Lung microvascular endothelial cell (primary cell): Measurements from ENCODE around the gene ZDHHC14. TPM values are rescaled to one million over a fixed set of nuclear protein-coding genes. Genes with fewer than 3 reads are reported as not detected.

Source experiments
- DNase-seq, 2 donors: peaks; one replicate each; pipeline versions ENCODE4 v3.0.0 to v3.0.0-alpha.2; 2010; ENCODE audit warnings: low read depth in 2 of 2
- total RNA-seq: library from RNA; depleted of rRNA; stranded (reverse); fragments of >200 nt; gene quantifications from 2 replicates; pipeline ENCODE4 v1.2.1, GENCODE V29; 2014

The ZDHHC14 gene
- total RNA-seq, 1 donor from 2014 or later = 56.0 TPM

DNA sequence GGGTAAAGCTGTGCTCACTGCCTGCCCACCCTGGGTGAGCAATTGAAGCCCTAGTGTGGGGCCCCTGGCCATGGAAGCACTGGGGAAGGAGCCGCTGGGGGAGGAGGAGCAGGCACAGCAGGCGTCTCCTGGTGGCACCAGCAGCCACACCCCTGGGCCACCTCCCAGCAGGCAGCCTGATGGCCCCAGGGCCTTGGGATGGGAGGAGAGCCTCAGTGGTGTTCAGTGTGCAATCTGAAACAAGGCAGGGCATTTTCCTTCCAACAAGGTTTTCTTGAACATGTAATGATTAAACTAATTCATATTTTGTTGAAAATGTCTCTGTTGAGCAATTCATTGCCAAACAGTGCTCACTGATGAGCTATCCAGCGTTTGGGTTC, 151.0 kb downstream of the ZDHHC14 start:
- no peak for DNase-seq

GRCh38 chr6:157533048-157533871, 152.3 kb downstream of the ZDHHC14 start:
- DNase-seq = peak in 1 of 2 donors; percentile 26

DNA sequence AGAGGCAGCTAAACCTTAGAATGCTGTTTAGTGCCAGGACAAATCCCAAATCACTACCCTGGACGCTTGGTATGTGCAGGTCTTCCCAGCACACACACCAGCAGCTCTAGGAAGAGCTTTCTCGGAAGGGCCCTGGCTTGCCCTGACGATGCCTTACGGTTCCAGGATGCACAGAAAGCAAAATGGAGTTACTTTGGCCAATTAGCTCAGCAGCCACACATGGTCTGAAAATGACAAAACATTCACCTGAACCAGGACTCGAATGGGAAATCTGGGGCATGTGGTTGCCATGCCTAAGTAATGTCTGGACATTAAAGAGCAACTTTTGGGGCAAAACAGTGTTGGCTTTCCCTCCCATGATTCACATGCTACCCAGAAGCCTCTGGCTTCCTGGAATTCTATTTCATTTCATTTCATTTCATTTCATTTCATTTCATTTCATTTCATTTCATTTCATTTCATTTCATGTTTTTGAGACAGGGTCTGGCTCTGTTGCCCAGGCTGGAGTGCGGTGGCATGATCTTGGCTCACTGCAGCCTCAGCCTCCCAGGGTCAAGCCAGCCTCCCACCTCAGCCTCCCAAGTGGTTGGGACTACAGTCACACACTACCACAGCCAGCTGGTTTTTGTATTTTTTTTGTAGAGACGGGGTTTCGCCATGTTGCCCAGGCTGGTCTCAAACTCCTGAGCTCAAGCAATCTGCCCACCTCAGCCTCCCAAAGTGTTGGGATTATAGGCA, 153.3 kb downstream of the ZDHHC14 start:
- no peak for DNase-seq

DNA sequence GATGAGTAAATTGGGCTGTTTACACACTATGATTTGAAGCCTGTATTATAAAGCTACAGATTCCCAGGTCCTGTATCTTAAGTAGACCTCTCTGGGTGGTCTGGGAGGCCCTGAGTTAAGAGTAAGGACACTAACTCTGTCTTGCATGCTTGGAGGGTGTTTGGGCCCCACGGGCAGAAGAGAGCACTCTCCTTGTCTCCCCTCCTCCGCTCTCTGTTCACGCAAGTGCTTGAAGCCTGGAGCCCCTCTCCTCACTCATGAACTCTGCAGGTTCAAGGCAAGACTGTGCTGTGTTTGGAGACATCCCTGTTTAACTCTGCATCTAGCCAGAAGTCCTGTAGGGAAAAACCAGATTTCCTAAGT, 154.0 kb downstream of the ZDHHC14 start:
- DNase-seq = no peak

- DNase-seq = peak; percentile 88 to 95
Measured at GRCh38 chr6:157535340-157536222, 154.6 kb downstream of the ZDHHC14 start.

- peak in 1 of 2 donors; percentile 83 for DNase-seq
Measured at GRCh38 chr6:157536223-157536545, 155.2 kb downstream of the ZDHHC14 start.

GRCh38 chr6:157537556-157537955, 156.6 kb downstream of the ZDHHC14 start:
- DNase-seq = no peak

GRCh38 chr6:157538168-157538567, 157.2 kb downstream of the ZDHHC14 start:
- no peak for DNase-seq

DNA sequence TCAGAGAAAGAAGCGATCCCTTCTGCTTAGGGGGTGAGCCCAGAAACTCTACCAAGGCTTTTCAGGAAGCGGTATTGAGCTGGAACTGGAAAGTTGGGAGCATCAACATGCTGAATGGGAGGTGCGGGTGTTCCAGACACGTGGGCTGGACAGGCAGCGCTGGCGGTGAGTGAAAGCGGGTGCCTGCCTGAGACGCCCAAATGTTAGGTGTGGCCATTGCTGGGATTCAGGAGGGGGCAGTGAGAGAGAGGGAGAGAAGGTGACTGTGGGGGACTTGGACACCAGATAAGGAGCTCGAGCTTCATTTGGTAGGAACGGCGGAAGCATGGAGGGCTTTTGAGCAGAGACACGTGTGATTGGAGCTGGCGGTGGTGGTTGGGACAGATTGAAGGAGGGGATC, 157.7 kb downstream of the ZDHHC14 start:
- DNase-seq = no peak

- no peak for DNase-seq
Measured at GRCh38 chr6:157539421-157539822, 158.4 kb downstream of the ZDHHC14 start.

GRCh38 chr6:157539900-157540752, 159.1 kb downstream of the ZDHHC14 start:
- DNase-seq = no peak

GRCh38 chr6:157541618-157542413, 160.8 kb downstream of the ZDHHC14 start:
- DNase-seq = no peak

DNA sequence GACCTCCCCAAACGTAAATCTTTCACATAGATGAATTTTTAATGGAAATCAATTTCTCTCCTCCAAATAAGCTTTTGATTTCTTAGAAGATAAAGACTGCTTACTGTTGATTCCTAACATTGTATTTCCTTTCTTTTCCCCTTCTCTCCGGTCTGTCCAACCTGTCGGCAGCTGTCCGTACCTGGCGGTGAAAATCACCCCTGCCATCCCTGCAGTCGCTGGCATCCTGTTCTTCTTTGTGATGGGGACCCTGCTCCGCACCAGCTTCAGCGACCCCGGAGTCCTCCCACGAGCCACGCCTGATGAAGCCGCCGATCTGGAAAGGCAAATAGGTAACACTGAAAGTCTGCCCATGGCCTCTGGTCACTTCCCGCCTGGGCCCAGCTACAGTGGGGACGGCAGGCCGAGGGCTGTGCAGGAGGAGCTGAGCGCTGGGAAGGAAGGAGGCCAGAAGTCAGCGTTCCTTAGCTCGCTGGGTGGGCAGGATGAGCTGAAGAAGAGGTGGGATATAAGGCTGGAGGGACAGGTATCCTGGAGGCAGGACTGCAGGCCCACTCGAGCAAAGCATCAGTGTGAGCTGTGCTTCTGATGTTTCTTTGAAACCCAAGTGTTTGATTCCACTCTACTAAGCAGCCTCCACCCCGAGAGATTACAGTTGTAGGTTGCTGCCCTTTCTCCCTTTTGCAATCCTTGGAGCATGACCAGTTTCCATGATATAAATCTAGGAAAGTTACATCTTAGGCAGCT, 161.6 kb downstream of the ZDHHC14 start:
- no peak for DNase-seq

DNA sequence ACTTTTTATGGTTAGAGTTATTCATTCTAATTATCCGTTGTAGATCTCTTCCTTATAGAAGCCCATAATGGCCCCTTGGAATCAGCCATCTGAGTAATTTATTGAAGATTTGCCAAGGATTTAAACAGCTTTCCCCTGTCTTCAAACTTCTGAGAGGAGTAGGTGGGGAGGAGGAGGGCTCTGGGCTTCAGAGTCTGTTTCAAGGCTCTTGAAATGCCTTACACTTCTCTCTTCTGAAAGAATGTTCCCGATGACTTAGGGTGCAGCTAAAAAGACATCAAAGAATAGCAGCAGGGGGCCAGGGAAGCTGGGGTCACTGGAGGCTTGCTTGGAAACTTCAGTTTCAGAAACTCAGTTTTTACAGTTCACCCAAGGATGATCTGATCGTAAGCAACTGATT, 165.3 kb downstream of the ZDHHC14 start:
- DNase-seq = no peak

DNA sequence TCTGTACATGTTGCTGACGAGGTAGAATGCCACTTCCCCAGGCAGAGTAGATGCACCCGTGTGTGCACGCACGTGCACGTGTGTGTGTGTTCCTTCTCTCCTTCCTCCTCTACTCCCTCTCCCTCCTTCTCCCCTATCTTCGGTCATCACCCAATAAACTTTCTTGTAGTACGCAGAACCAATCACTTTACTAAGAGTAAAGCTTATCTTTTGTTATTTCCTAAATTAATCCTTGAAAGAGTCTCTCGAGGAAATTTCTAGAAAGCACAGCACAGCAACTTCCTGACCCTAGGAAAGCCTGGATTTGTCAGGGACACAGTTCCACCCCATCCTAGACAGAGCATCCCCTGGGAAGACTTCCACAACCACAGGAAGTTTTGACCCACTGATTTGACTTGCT, 166.1 kb downstream of the ZDHHC14 start:
- DNase-seq = no peak

DNA sequence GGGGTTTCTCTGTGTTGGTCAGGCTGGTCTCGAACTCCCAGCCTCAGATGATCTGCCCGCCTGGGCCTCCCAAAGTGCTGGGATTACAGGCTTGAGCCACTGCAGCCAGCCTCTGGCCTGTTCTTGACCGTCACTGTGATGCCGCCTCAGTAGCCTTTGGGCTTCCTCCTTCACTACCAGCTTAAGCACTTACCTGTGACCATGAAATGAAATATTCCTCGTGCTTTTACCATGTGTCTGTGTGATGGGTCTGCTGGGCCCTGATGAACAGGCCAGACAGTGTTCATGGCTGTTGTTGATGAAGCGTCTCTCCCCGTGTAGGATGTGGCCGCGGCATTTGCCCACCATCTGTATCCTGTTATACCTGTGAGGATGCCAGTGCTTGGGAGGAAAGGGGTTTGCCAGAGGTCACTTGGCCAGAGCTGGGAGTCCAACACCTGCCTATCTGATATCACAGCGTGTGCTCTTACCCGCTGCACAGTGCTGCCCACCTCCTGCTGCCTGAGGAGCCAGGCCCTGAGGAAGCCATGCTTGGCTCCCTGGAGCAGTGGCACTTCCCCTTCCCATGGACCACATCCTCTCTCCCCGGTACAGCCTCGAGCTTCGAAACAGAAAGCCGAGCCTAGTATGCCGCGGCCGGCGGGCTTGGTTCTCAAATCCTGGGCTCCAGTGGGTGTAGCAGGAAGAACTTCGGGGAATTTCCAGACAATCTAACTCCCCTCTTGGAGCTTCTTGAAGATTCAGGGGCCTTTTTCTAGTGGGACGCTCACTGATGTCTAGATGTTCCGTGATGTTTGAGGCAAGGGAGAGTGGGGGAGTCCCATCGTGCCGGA, 167.9 kb downstream of the ZDHHC14 start:
- DNase-seq = peak in 1 of 2 donors; percentile 72

DNA sequence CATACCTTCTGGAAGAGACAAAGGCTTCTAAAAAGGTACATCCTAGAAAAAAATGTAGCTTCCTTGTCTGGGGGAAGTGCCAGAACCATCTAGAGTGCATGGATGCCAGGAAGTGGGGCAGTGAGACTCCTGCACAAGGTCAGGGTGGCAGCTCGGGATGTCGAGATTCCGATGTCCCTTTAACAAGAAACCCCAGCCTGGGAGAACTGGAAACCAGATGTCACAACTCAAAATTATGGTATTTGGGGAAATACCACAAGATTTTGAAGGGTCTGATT, 168.4 kb downstream of the ZDHHC14 start:
- DNase-seq = no peak

- no peak for DNase-seq
Measured at GRCh38 chr6:157550114-157550989, 169.4 kb downstream of the ZDHHC14 start.
